Endothelial cell of umbilical vein (primary cell): Measurements from ENCODE around the gene MME. TPM values are rescaled to one million over a fixed set of nuclear protein-coding genes. Genes with fewer than 3 reads are reported as not detected.

ENCODE experiments used
- BruUV-seq: library from RNA; stranded (reverse); fragments of 400-500 nt; replicated peaks from 2 replicates; lab custom pipeline; 2021; lab: Mats Ljungman, UMichigan
- CTCF ChIA-PET: fragments of 300-600, 350-600 bp; sonication (Branson Sonifier 250); formaldehyde crosslinking; loops from one replicate; lab custom pipeline; 2021; ENCODE audit warnings: antibody characterized with exemption, inconsistent platforms; lab: Charles Lee
- POLR2A ChIA-PET: fragments of 300-600, 350-600 bp; sonication (Branson Sonifier 250); formaldehyde crosslinking; loops from one replicate; lab custom pipeline; 2021; ENCODE audit warnings: antibody characterized with exemption, inconsistent platforms; lab: Charles Lee
- DNase-seq: peaks from one replicate; pipeline ENCODE4 v3.0.0-alpha.2; 2011; ENCODE audit warnings: low read depth, low spot score
- FAIRE-seq: peaks from 2 replicates; lab custom pipeline; 2011; peaks lifted over from hg19 to GRCh38; lab: Jason Lieb, UNC
- H2AFZ ChIP-seq: 2 replicates; pipeline ENCODE4 v1.6.0; 2012; ENCODE audit warnings: low read depth, low read length, control low read depth, inconsistent platforms
- H3K27ac ChIP-seq: 2 replicates; pipeline ENCODE4 v1.5.1; 2011; ENCODE audit warnings: low read depth, mild to moderate bottlenecking, control low read depth, low read length, moderate library complexity; ENCODE audit not compliant: insufficient read depth
- H3K27me3 ChIP-seq, 2 experiments: 2 replicates each; pipeline versions ENCODE4 v1.6.0 to v1.6.1; 2011; ENCODE audit warnings: low read length in 2 of 2, mixed read lengths in 1 of 2; ENCODE audit not compliant: control insufficient read depth in 2 of 2, insufficient read depth in 2 of 2
- H3K36me3 ChIP-seq, 2 experiments: 2 replicates in 1 of 2; 3 replicates in 1 of 2; pipeline ENCODE4 v1.5.1; 2011; ENCODE audit warnings: low read length in 2 of 2, mild to moderate bottlenecking in 1 of 2, moderate library complexity in 1 of 2; ENCODE audit not compliant: control insufficient read depth in 2 of 2, insufficient read depth in 2 of 2; ENCODE audit errors: extremely low read depth in 1 of 2
- H3K4me1 ChIP-seq: 3 replicates; pipeline ENCODE4 v1.5.1; 2011; ENCODE audit warnings: mild to moderate bottlenecking, low read length; ENCODE audit not compliant: control insufficient read depth, insufficient read depth; ENCODE audit errors: extremely low read depth
- H3K4me2 ChIP-seq: 2 replicates; pipeline ENCODE4 v1.6.1; 2011; ENCODE audit warnings: low read length, control low read depth, mixed read lengths; ENCODE audit not compliant: insufficient read depth
- H3K4me3 ChIP-seq, 3 experiments: fragments of 200-600 bp in 1 of 3; sonication (generic), shearing (Covaris generic) in 1 of 3; replicated peaks in 1 of 3; 2 replicates each; pipeline ENCODE4 v1.5.1; 2011 to 2016; ENCODE audit warnings: control low read depth in 3 of 3, low read length in 3 of 3, mild to moderate bottlenecking in 2 of 3, inconsistent platforms in 1 of 3, low read depth in 1 of 3, moderate library complexity in 1 of 3; ENCODE audit not compliant: insufficient read depth in 1 of 3
- H3K79me2 ChIP-seq: 2 replicates; pipeline ENCODE4 v1.6.0; 2012; ENCODE audit warnings: low read length, inconsistent platforms; ENCODE audit not compliant: control insufficient read depth, insufficient read depth
- H3K9ac ChIP-seq: replicated peaks from 2 replicates; pipeline ENCODE3; 2011; ENCODE audit warnings: low read length, control low read depth; ENCODE audit not compliant: insufficient read depth; ENCODE audit errors: extremely low read depth
- H3K9me1 ChIP-seq: replicated peaks from 3 replicates; pipeline ENCODE4 v1.6.0; 2011; ENCODE audit warnings: mild to moderate bottlenecking, low read length; ENCODE audit not compliant: control insufficient read depth, insufficient read depth; ENCODE audit errors: extremely low read depth
- H3K9me3 ChIP-seq: replicated peaks from 2 replicates; pipeline ENCODE4 v1.5.1; 2012; ENCODE audit warnings: low read length, inconsistent platforms; ENCODE audit not compliant: control insufficient read depth, insufficient read depth
- H4K20me1 ChIP-seq: replicated peaks from 2 replicates; pipeline ENCODE3; 2011; ENCODE audit warnings: mild to moderate bottlenecking, low read length; ENCODE audit not compliant: control insufficient read depth, insufficient read depth; ENCODE audit errors: extremely low read depth
- EZH2 ChIP-seq: IDR thresholded peaks from 2 replicates; pipeline ENCODE4 v1.6.1; 2012; ENCODE audit warnings: borderline replicate concordance, low read depth, mild to moderate bottlenecking, moderate library complexity, low read length, inconsistent platforms; ENCODE audit not compliant: severe bottlenecking
- FOS ChIP-seq: IDR thresholded peaks from 2 replicates; pipeline ENCODE4 v1.6.1; 2011; ENCODE audit warnings: mild to moderate bottlenecking, low read length, moderate library complexity, borderline replicate concordance; ENCODE audit not compliant: insufficient read depth
- GATA2 ChIP-seq: IDR thresholded peaks from 2 replicates; pipeline ENCODE4 v1.7.0; 2011; ENCODE audit warnings: low read depth, mild to moderate bottlenecking, moderate library complexity, mixed read lengths, low read length; ENCODE audit not compliant: insufficient read length, insufficient read depth
- JUN ChIP-seq: IDR thresholded peaks from 2 replicates; pipeline ENCODE4 v1.6.1; 2011; ENCODE audit warnings: borderline replicate concordance, low read depth; ENCODE audit not compliant: insufficient read length, insufficient read depth
- MYC ChIP-seq: IDR thresholded peaks from one replicate; pipeline ENCODE4 v1.6.1; 2011; ENCODE audit warnings: mild to moderate bottlenecking, low read depth, low read length
- POLR2A ChIP-seq: IDR thresholded peaks from 2 replicates; pipeline ENCODE4 v1.6.1; 2012; ENCODE audit warnings: low read depth, mild to moderate bottlenecking, control low read depth, low read length
- POLR2AphosphoS5 ChIP-seq: IDR thresholded peaks from 2 replicates; pipeline ENCODE4 v1.6.1; 2012; ENCODE audit warnings: low read depth, mild to moderate bottlenecking, control low read depth, low read length, moderate library complexity; ENCODE audit not compliant: insufficient read depth
- dilution Hi-C: fragments of 300-500 bp; cut with MboI; formaldehyde crosslinking; loops from one replicate; pipeline ENCODE4 v1.15.0; 2019; ENCODE audit warnings: low sequenced_read_pairs; ENCODE audit not compliant: extremely low pct_ligation_motif_present
- intact Hi-C: fragments of 100-400 bp; cut with micrococcal nuclease; formaldehyde crosslinking; loops from one replicate; pipeline ENCODE4 v1.10.0; 2022
- polyA plus RNA-seq, 4 experiments: library from polyadenylated mRNA; depleted of rRNA in 3 of 4; stranded (reverse) in 3 of 4; unstranded in 1 of 4; fragments of >200 nt; gene quantifications; 2 replicates each; pipeline versions ENCODE4 v1.2.1 to v1.2.3, GENCODE V29; 2011 to 2012; ENCODE audit warnings: missing spikeins in 1 of 4
- total RNA-seq: library from RNA; stranded (reverse); gene quantifications from 2 replicates; pipeline ENCODE4 v1.2.3, GENCODE V29; 2021
- TF ChIP-seq, protein P1 (sequence below): IDR thresholded peaks from 2 replicates; pipeline ENCODE4 v1.6.1; 2011; ENCODE audit not compliant: insufficient read depth, insufficient read length
- TF ChIP-seq, protein P2 (sequence below), 2 donors: IDR thresholded peaks; 1 replicate in 1 of 2; 2 replicates in 1 of 2; pipeline ENCODE4 v1.5.1; 2011; ENCODE audit warnings: low read length in 2 of 2, mild to moderate bottlenecking in 2 of 2, moderate library complexity in 2 of 2, control low read depth in 1 of 2, inconsistent platforms in 1 of 2, low read depth in 1 of 2; ENCODE audit not compliant: insufficient read depth in 1 of 2; ENCODE audit errors: extremely low read depth in 1 of 2

Gene MME
- total and polyA plus RNA-seq, 2 donors (not counting 3 experiments of a cell fraction or from before 2014, with no cell fraction given), result 6.0 to 10.5 TPM

DNA sequence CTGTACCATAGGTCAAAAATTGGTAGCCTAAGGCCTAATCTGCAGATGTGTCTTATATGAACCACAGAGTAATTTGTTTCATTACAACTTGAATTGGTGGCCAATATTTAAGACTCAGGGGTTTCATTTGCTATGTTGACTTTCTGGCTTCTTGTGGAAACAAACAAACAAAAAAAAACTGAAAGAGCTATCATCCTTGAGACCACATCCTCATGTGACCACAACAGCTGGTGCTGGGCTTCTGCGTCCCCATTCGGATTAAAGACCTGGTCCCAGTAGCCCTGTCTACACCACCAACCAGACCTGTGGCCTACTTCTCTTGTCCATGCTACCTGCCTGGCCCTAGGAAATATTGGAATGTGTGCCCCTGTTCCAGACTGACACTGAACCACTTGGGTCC lies 151.7 kb downstream of the MME start:
- H3K27me3 ChIP-seq, result no peaks in the 10 kb centered on the region
- H3K9me3 ChIP-seq, result no peaks in the 10 kb centered on the region
- FAIRE-seq, result no peak
- no TSS peak for BruUV-seq
- H4K20me1 ChIP-seq, result no peaks in the 10 kb centered on the region
- no peaks in the 10 kb centered on the region for H3K36me3 ChIP-seq
- CTCF ChIA-PET, result no interaction called here
- no peak overlapping the region for H3K4me2 ChIP-seq
- no peak overlapping the region for H2AFZ ChIP-seq
- intact Hi-C loops, result no loop called here
- no peak for DNase-seq
- no peaks in the 10 kb centered on the region for H3K9me1 ChIP-seq
- TF ChIP-seq GATA2 (no peak), EZH2 (no peak), MYC (no peak), FOS (no peak), POLR2A (no peak), JUN (no peak), POLR2AphosphoS5 (no peak)
- TF ChIP-seq, protein P1, sequence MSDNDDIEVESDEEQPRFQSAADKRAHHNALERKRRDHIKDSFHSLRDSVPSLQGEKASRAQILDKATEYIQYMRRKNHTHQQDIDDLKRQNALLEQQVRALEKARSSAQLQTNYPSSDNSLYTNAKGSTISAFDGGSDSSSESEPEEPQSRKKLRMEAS, result no peak
- TF ChIP-seq, protein P2, sequence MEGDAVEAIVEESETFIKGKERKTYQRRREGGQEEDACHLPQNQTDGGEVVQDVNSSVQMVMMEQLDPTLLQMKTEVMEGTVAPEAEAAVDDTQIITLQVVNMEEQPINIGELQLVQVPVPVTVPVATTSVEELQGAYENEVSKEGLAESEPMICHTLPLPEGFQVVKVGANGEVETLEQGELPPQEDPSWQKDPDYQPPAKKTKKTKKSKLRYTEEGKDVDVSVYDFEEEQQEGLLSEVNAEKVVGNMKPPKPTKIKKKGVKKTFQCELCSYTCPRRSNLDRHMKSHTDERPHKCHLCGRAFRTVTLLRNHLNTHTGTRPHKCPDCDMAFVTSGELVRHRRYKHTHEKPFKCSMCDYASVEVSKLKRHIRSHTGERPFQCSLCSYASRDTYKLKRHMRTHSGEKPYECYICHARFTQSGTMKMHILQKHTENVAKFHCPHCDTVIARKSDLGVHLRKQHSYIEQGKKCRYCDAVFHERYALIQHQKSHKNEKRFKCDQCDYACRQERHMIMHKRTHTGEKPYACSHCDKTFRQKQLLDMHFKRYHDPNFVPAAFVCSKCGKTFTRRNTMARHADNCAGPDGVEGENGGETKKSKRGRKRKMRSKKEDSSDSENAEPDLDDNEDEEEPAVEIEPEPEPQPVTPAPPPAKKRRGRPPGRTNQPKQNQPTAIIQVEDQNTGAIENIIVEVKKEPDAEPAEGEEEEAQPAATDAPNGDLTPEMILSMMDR (IDR thresholded peaks at IDR 0.05; ENCODE audit: extremely low read depth in 1 of 2, insufficient read depth in 1 of 2, low read depth in 1 of 2, low read length in 2 of 2), result no peak
- no peak overlapping the region for H3K4me3 ChIP-seq
- POLR2A ChIA-PET, result no interaction called here
- no peak overlapping the region for H3K27ac ChIP-seq
- dilution Hi-C loops, result no loop called here
- H3K4me1 ChIP-seq, result no peaks in the 10 kb centered on the region
- no peaks in the 10 kb centered on the region for H3K79me2 ChIP-seq
- H3K9ac ChIP-seq, result no peak overlapping the region
